Measurements from ENCODE around the gene LHX4. TPM values are rescaled to one million over a fixed set of nuclear protein-coding genes. Genes with fewer than 3 reads are reported as not detected.
A peak's percentile ranks its signal among the peaks of the same experiment; 100 is the strongest.

The LHX4 gene
- total and polyA plus RNA-seq, 8 donors = 0.03 to 0.19 (median 0.12) TPM; not detected in 3

DNA sequence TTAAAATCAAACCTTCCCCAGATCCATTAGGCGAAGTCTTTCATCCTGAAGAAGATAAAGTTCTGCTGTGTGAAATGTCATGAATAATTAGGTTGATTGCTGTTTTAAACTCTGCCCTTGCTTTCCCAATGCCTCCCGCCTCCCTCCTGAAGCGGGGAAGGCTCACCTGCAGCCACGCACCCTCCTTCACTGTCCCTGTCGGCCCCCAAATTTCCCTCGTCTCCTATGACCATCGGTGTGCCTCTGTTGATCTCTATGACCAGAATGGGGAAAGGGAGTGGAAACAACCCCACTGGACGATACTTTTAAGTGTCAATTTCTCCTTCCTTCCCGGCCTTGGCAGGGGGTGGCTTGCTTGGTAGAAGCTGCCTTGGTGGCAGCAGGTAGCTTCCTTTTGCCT is 35.1 kb downstream of the LHX4 start:
- no peak for DNase-seq
- TF ChIP-seq, protein P1, sequence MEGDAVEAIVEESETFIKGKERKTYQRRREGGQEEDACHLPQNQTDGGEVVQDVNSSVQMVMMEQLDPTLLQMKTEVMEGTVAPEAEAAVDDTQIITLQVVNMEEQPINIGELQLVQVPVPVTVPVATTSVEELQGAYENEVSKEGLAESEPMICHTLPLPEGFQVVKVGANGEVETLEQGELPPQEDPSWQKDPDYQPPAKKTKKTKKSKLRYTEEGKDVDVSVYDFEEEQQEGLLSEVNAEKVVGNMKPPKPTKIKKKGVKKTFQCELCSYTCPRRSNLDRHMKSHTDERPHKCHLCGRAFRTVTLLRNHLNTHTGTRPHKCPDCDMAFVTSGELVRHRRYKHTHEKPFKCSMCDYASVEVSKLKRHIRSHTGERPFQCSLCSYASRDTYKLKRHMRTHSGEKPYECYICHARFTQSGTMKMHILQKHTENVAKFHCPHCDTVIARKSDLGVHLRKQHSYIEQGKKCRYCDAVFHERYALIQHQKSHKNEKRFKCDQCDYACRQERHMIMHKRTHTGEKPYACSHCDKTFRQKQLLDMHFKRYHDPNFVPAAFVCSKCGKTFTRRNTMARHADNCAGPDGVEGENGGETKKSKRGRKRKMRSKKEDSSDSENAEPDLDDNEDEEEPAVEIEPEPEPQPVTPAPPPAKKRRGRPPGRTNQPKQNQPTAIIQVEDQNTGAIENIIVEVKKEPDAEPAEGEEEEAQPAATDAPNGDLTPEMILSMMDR (IDR thresholded peaks at IDR 0.05) = no peak
- no peak overlapping the region for H3K27ac ChIP-seq
- H3K36me3 ChIP-seq = no peaks in the 10 kb centered on the region
- ATAC-seq = no peak
- intact Hi-C loops (cut with DNase I) = no loop called here
- FAIRE-seq = no peak
- 58 to 65% methylated on average over 9 of the region's 9 CpGs for WGBS, 2 donors
- no peaks in the 10 kb centered on the region for H3K4me1 ChIP-seq
- H3K4me3 ChIP-seq = no peak overlapping the region
- no peaks in the 10 kb centered on the region for H3K27me3 ChIP-seq
- no peaks in the 10 kb centered on the region for H3K9me3 ChIP-seq

DNA sequence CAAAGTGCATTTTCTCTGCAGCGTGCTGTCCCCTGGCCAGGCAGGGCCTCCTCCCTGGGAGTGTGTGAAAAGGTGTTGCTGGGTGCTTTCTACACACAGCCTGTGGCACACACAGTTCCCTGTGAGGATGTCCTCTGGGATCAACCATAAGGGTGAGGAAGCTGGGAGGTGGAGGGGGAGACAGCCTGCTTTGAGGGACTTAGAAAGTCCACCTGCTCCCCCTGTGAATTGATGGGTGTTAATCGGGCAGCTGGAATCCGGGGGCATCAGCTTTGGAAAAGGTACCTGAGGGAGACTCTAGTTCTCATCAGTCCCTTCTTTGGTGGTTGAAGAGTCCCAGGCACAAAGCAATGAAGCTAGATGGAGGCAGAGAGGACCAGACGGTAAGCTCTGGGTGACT is 35.8 kb downstream of the LHX4 start:
- ATAC-seq = peak in 2 of 4 donors; percentile 17 to 26
- 52 to 63% methylated on average over 4 of the region's 4 CpGs for WGBS, 2 donors
- H3K27ac ChIP-seq = no peak overlapping the region
- peak in 1 of 6 donors; percentile 21 for DNase-seq
- intact Hi-C loops (cut with DNase I) = no loop called here
- no peaks in the 10 kb centered on the region for H3K36me3 ChIP-seq
- no peaks in the 10 kb centered on the region for H3K9me3 ChIP-seq
- no peaks in the 10 kb centered on the region for H3K27me3 ChIP-seq
- no peak overlapping the region for H3K4me3 ChIP-seq
- TF ChIP-seq, protein P1 (IDR thresholded peaks at IDR 0.05) = no peak
- FAIRE-seq = no peak
- peaks cover 0 to 5% (median 0%) of the 10 kb centered on the region in 3 donors for H3K4me1 ChIP-seq

DNA sequence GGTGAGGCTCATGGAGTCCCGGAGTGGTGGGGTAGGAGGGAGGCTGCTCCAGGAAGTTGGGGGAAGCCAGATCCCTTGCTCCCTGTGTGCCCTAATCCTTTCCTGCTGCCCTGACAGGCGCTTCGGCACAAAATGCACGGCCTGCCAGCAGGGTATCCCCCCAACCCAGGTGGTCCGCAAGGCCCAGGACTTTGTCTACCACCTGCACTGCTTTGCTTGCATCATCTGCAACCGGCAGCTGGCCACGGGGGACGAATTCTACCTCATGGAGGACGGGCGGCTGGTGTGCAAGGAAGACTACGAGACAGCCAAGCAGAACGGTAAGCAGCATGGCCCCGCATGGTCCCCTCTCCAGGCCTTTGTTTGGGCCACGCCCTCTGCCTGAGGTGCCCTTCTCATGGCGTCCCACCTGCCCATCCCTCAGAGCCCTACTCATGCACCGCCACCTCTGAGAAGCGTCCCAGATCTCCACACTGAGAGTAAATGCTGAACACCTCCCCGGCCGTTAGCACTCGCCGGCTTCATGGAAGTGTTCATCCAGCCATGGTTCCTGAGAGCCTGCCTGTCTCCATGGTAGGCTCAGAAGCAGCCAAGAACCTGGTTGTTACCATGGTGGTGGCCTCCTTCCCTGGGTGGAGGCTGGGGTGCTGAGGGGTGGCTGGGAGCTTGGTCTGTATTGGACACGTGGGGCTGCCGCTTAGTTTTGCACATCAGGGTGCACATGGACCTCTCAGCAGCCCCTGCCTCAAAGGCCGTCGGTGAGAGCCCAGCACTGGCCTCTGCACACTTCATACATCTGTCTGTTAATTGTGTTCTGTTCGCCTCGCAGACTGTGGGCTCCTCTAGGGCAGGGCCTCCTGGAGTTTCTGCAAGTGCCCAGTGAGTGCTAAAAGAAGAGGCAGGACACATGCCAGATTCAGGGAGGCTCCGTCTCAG is 36.5 kb downstream of the LHX4 start:
- no peaks in the 10 kb centered on the region for H3K27me3 ChIP-seq
- H3K4me1 ChIP-seq = peaks cover 0 to 9% (median 0%) of the 10 kb centered on the region in 3 donors
- no peak for FAIRE-seq
- ATAC-seq = no peak
- 80 to 82% methylated on average over 28 of the region's 28 CpGs for WGBS, 2 donors
- H3K27ac ChIP-seq = no peak overlapping the region
- H3K36me3 ChIP-seq = no peaks in the 10 kb centered on the region
- TF ChIP-seq, protein P1 (IDR thresholded peaks at IDR 0.05) = no peak
- peak in 1 of 6 donors; percentile 49 for DNase-seq
- intact Hi-C loops (cut with DNase I) = no loop called here
- H3K4me3 ChIP-seq = no peak overlapping the region
- no peaks in the 10 kb centered on the region for H3K9me3 ChIP-seq

DNA sequence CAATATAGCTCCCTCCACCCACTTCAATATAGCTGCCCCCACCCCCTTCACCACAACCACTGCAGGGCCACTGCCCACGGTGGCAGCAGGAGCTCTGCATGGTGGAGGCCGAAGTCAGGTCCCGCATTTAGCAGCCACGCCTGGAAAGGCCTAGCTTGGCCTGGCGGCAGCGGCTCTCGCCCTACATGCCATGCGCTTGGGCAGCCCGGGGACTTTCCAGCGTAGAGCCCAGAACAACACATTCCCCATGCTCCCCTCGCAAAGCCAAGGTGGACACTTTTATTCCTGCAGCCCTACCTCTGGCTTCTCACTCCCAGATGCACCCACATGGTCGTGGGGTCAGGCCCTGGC is 37.1 kb downstream of the LHX4 start:
- DNase-seq (peak in 1 of 6 donors; percentile 56), FAIRE-seq (no peak), ATAC-seq (no peak)
- WGBS, 2 donors = 88 to 93% methylated on average over 12 of the region's 12 CpGs
- Histone ChIP-seq H3K27ac (no peak overlapping the region), H3K27me3 (no peaks in the 10 kb centered on the region), H3K9me3 (no peaks in the 10 kb centered on the region), H3K4me3 (no peak overlapping the region), H3K4me1 (peaks cover 0 to 9% (median 0%) of the 10 kb centered on the region in 3 donors), H3K36me3 (no peaks in the 10 kb centered on the region)
- intact Hi-C loops (cut with DNase I) = no loop called here
- TF ChIP-seq, protein P1 (IDR thresholded peaks at IDR 0.05) = no peak
